SK-N-SH (cell line): ENCODE data around the gene CTCFL. TPM values are rescaled to one million over a fixed set of nuclear protein-coding genes. Genes with fewer than 3 reads are reported as not detected.

Experiments
- CTCF ChIA-PET: fragments of 300-600, 350-600 bp; formaldehyde crosslinking; extraction: SDS; loops from one replicate; lab custom pipeline; 2021; lab: Yijun Ruan, JAX
- POLR2A ChIA-PET: fragments of 350-600 bp; sonication (Branson Sonifier 250); formaldehyde crosslinking; extraction: SDS; loops from one replicate; lab custom pipeline; 2020; ENCODE audit warnings: antibody characterized with exemption, inconsistent platforms; lab: Yijun Ruan, JAX
- DNase-seq: peaks from one replicate; pipeline ENCODE4 v3.0.0; 2012
- H2AFZ ChIP-seq: fragments of 200-600 bp; sonication (generic); 2 replicates; pipeline ENCODE4 v1.8.1; 2016; ENCODE audit warnings: antibody characterized with exemption, mild to moderate bottlenecking, low read depth
- H3F3A ChIP-seq: fragments of 200-600 bp; sonication (generic); replicated peaks from 2 replicates; pipeline ENCODE3; 2016; ENCODE audit warnings: antibody characterized with exemption, mild to moderate bottlenecking; ENCODE audit not compliant: insufficient read depth
- H3K27ac ChIP-seq, 2 experiments: fragments of 200-500 bp in 1 of 2; fragments of 200-600 bp in 1 of 2; sonication (Bioruptor generic) in 1 of 2; sonication (generic), shearing (Covaris generic) in 1 of 2; 2 replicates each; pipeline versions ENCODE4 v1.5.1 to v1.6.1; 2014 to 2016; ENCODE audit warnings: low read depth in 2 of 2, inconsistent platforms in 1 of 2, low read length in 1 of 2, mild to moderate bottlenecking in 1 of 2, mixed read lengths in 1 of 2
- H3K27me3 ChIP-seq: fragments of 200-600 bp; sonication (generic), shearing (Covaris generic); 2 replicates; pipeline ENCODE4 v1.6.1; 2016; ENCODE audit warnings: mixed run types; ENCODE audit not compliant: insufficient read depth
- H3K36me3 ChIP-seq, 2 experiments: fragments of 200-500 bp in 1 of 2; fragments of 200-600 bp in 1 of 2; sonication (Bioruptor generic) in 1 of 2; sonication (generic) in 1 of 2; replicated peaks in 1 of 2; 2 replicates each; pipeline versions ENCODE3 to v1.5.1; 2014 to 2016; ENCODE audit warnings: low read length in 1 of 2, mild to moderate bottlenecking in 1 of 2; ENCODE audit not compliant: insufficient read depth in 2 of 2, control insufficient read depth in 1 of 2
- H3K4me1 ChIP-seq, 2 experiments: fragments of 200-500 bp in 1 of 2; fragments of 200-600 bp in 1 of 2; sonication (Bioruptor generic) in 1 of 2; sonication (generic), shearing (Covaris generic) in 1 of 2; 2 replicates each; pipeline versions ENCODE4 v1.5.1 to v1.6.1; 2014 to 2016; ENCODE audit warnings: low read depth in 1 of 2, low read length in 1 of 2, mixed run types in 1 of 2; ENCODE audit not compliant: insufficient read depth in 2 of 2, control insufficient read depth in 1 of 2
- H3K4me2 ChIP-seq: fragments of 200-600 bp; sonication (generic), shearing (Covaris generic); 2 replicates; pipeline ENCODE4 v1.6.1; 2017; ENCODE audit warnings: mixed run types
- H3K4me3 ChIP-seq, 2 experiments: fragments of 200-500 bp in 1 of 2; fragments of 200-600 bp in 1 of 2; sonication (Bioruptor generic) in 1 of 2; sonication (generic), shearing (Covaris generic) in 1 of 2; 2 replicates each; pipeline versions ENCODE4 v1.5.1 to v1.8.1; 2014 to 2016; ENCODE audit warnings: low read depth in 2 of 2, inconsistent platforms in 1 of 2, low read length in 1 of 2, mild to moderate bottlenecking in 1 of 2, mixed read lengths in 1 of 2, moderate library complexity in 1 of 2
- H3K79me2 ChIP-seq: fragments of 200-600 bp; sonication (generic); 2 replicates; pipeline ENCODE4 v1.8.1; 2017; ENCODE audit warnings: mild to moderate bottlenecking; ENCODE audit not compliant: insufficient read depth
- H3K9ac ChIP-seq: fragments of 200-600 bp; sonication (generic); 2 replicates; pipeline ENCODE4 v1.6.1; 2017; ENCODE audit warnings: mixed run types
- H3K9me2 ChIP-seq: fragments of 200-600 bp; sonication (generic); 2 replicates; pipeline ENCODE4 v1.6.1; 2017; ENCODE audit warnings: mixed run types
- H3K9me3 ChIP-seq: fragments of 200-600 bp; sonication (generic); 2 replicates; pipeline ENCODE4 v1.6.1; 2017; ENCODE audit warnings: mixed run types, mild to moderate bottlenecking, moderate library complexity
- H4K20me1 ChIP-seq: fragments of 200-600 bp; sonication (generic); 2 replicates; pipeline ENCODE4 v1.6.1; 2017; ENCODE audit warnings: mild to moderate bottlenecking, mixed run types; ENCODE audit not compliant: insufficient read depth
- FOXJ3 ChIP-seq: sonication (generic); formaldehyde crosslinking; IDR thresholded peaks from 2 replicates; pipeline ENCODE4 v1.5.1; 2020; ENCODE audit warnings: mild to moderate bottlenecking, missing genetic modification reagents
- GABPA ChIP-seq: IDR thresholded peaks from 2 replicates; pipeline ENCODE4 v1.4.0; 2012; ENCODE audit warnings: low read depth, mild to moderate bottlenecking
- IRF3 ChIP-seq: fragments of 150-350 bp; IDR thresholded peaks from 2 replicates; pipeline ENCODE4 v1.6.1; 2016; ENCODE audit warnings: mild to moderate bottlenecking, low read depth, low read length
- JUND ChIP-seq: IDR thresholded peaks from 2 replicates; pipeline ENCODE4 v1.4.0; 2012
- MEF2A ChIP-seq: IDR thresholded peaks from 2 replicates; pipeline ENCODE4 v1.4.0; 2012; ENCODE audit warnings: low read depth, borderline replicate concordance
- NFIC ChIP-seq: IDR thresholded peaks from 2 replicates; pipeline ENCODE4 v1.4.0; 2012; ENCODE audit warnings: borderline replicate concordance
- RCOR1 ChIP-seq: fragments of 150-350 bp; IDR thresholded peaks from 2 replicates; pipeline ENCODE4 v1.6.1; 2017; ENCODE audit warnings: antibody characterized with exemption, low read length
- REST ChIP-seq: IDR thresholded peaks from 2 replicates; pipeline ENCODE4 v1.6.1; 2012; ENCODE audit warnings: mild to moderate bottlenecking, low read depth, low read length, moderate library complexity
- RFX5 ChIP-seq: IDR thresholded peaks from 2 replicates; pipeline ENCODE4 v1.6.1; 2012; ENCODE audit warnings: mild to moderate bottlenecking, improper control_type of control experiment, low read length
- SIN3A ChIP-seq: IDR thresholded peaks from 2 replicates; pipeline ENCODE4 v1.6.1; 2012; ENCODE audit warnings: low read depth, mild to moderate bottlenecking, low read length, moderate library complexity, borderline replicate concordance
- SMC3 ChIP-seq: IDR thresholded peaks from 2 replicates; pipeline ENCODE4 v1.6.1; 2012; ENCODE audit warnings: low read depth, low read length, improper control_type of control experiment
- TCF12 ChIP-seq: IDR thresholded peaks from 2 replicates; pipeline ENCODE4 v1.4.0; 2012
- TEAD4 ChIP-seq: IDR thresholded peaks from 2 replicates; pipeline ENCODE4 v1.4.0; 2012; ENCODE audit warnings: mild to moderate bottlenecking, borderline replicate concordance; ENCODE audit not compliant: insufficient read depth
- ZBTB33 ChIP-seq: IDR thresholded peaks from 2 replicates; pipeline ENCODE4 v1.4.0; 2012; ENCODE audit warnings: low read depth, borderline replicate concordance
- WGBS: methylation state at CpG from one replicate; pipeline ENCODE4 v1.1.6; 2017; ENCODE audit warnings: low lambda C conversion rate; 5-methylcytosine and 5-hydroxymethylcytosine counted together
- polyA plus RNA-seq, 3 experiments: library from polyadenylated mRNA; depleted of rRNA; stranded (reverse); fragments of >200 nt; gene quantifications; 2 replicates each; pipeline ENCODE4 v1.2.3, GENCODE V29; 2012
- TF ChIP-seq, protein P1 (sequence below): IDR thresholded peaks from 2 replicates; pipeline ENCODE4 v1.4.0; 2012; ENCODE audit warnings: low read depth
- TF ChIP-seq, protein P2 (sequence below): fragments of 200-600 bp; sonication (generic); IDR thresholded peaks from 2 replicates; pipeline ENCODE4 v1.6.1; 2017; ENCODE audit warnings: antibody characterized with exemption, mild to moderate bottlenecking, moderate library complexity

The CTCFL gene
- polyA plus RNA-seq, 1 of the 3 experiments (the other 2 are of a cell fraction): not detected

DNA sequence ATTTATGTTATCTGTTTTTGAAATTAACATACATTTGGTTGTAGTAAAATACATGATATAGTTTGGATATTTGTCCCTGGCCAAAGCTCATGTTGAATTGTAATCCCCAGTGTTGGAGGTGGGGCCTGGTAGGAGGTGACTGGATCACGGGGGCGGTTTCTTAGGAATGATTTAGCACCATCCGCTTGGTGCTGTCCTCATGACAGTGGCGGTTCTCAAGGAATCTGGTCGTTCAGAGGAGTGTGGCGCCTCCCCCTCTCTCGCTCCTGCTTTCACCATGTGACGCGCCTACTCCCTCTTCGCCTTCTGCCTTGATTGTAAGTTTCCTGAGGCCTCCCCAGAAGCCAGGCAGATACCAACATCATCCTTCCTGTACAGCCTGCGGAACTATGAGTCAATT is 29.0 kb downstream of the CTCFL start:
- Histone ChIP-seq H3K4me3 (no peak overlapping the region), H3K4me2 (no peak overlapping the region), H3K79me2 (no peaks in the 10 kb centered on the region), H3K27me3 (no peaks in the 10 kb centered on the region; the same call in 1 of the 2 replicates), H2AFZ (no peak overlapping the region)
- CTCF ChIA-PET: interaction anchor here (0.6 to 2.1 kb wide), 31 partner anchors 9 to 149 kb away, joined by 3 to 68 read pairs (median 5); no protein-coding TSS in a partner anchor
- POLR2A ChIA-PET: no interaction called here
- TF ChIP-seq NFIC (no peak), SMC3 (no peak), GABPA (no peak), SIN3A (no peak), TEAD4 (no peak), FOXJ3 (no peak), ZBTB33 (no peak), RFX5 (no peak), REST (no peak)
- TF ChIP-seq, protein P1, sequence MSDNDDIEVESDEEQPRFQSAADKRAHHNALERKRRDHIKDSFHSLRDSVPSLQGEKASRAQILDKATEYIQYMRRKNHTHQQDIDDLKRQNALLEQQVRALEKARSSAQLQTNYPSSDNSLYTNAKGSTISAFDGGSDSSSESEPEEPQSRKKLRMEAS: no peak
- TF ChIP-seq, all 33 proteins: peak for 0
- Histone ChIP-seq H3K9me2 (no peaks in the 10 kb centered on the region), H3K27ac (no peak overlapping the region), H3K9ac (no peak overlapping the region), H3K9me3 (no peaks in the 10 kb centered on the region), H3K4me1 (peaks cover 2 to 6% of the 10 kb centered on the region in 2 experiments; a peak in 2 of 4 replicates), H3K36me3 (no peaks in the 10 kb centered on the region), H4K20me1 (no peaks in the 10 kb centered on the region), H3F3A (no peaks in the 10 kb centered on the region)
- 55% methylated on average over 11 of the region's 11 CpGs for WGBS
- DNase-seq: no peak

- H3K9ac ChIP-seq: no peak overlapping the region
- no peaks in the 10 kb centered on the region for H3K79me2 ChIP-seq
- peaks cover 0 to 6% of the 10 kb centered on the region in 2 experiments; a peak in 2 of 4 replicates for H3K4me1 ChIP-seq
- no peak overlapping the region for H3K27ac ChIP-seq
- no peak overlapping the region for H3K4me2 ChIP-seq
- WGBS: 58% methylated on average over 7 of the region's 10 CpGs
- H4K20me1 ChIP-seq: no peaks in the 10 kb centered on the region
- no peaks in the 10 kb centered on the region; the same call in 1 of the 2 replicates for H3K27me3 ChIP-seq
- no peaks in the 10 kb centered on the region for H3K36me3 ChIP-seq
- H3K9me2 ChIP-seq: no peaks in the 10 kb centered on the region
- ChIA-PET CTCF (interaction anchor here (0.6 to 4.1 kb wide), 8 partner anchors 16 to 153 kb away, joined by 3 to 37 read pairs (median 4); no protein-coding TSS in a partner anchor), POLR2A (no interaction called here)
- no peaks in the 10 kb centered on the region for H3F3A ChIP-seq
- no peak overlapping the region for H3K4me3 ChIP-seq
- DNase-seq: no peak
- no peak overlapping the region for H2AFZ ChIP-seq
- H3K9me3 ChIP-seq: no peaks in the 10 kb centered on the region
- TF ChIP-seq MEF2A (no peak), TCF12 (no peak), IRF3 (no peak), ZBTB33 (no peak), RCOR1 (no peak), JUND (no peak)
- TF ChIP-seq, protein P1: no peak
- TF ChIP-seq, protein P2, sequence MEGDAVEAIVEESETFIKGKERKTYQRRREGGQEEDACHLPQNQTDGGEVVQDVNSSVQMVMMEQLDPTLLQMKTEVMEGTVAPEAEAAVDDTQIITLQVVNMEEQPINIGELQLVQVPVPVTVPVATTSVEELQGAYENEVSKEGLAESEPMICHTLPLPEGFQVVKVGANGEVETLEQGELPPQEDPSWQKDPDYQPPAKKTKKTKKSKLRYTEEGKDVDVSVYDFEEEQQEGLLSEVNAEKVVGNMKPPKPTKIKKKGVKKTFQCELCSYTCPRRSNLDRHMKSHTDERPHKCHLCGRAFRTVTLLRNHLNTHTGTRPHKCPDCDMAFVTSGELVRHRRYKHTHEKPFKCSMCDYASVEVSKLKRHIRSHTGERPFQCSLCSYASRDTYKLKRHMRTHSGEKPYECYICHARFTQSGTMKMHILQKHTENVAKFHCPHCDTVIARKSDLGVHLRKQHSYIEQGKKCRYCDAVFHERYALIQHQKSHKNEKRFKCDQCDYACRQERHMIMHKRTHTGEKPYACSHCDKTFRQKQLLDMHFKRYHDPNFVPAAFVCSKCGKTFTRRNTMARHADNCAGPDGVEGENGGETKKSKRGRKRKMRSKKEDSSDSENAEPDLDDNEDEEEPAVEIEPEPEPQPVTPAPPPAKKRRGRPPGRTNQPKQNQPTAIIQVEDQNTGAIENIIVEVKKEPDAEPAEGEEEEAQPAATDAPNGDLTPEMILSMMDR: no peak
Observed at GRCh38 chr20:57493091-57493615, 31.8 kb downstream of the CTCFL start.
